GM12875 (cell line): ENCODE measurements around the gene DMRT1.

Source experiments
- H3K4me3 ChIP-seq: one replicate; pipeline ENCODE4 v1.5.1; 2011; ENCODE audit warnings: low read depth, low read length, control low read depth
- TF ChIP-seq, protein P1 (sequence below): IDR thresholded peaks from 2 replicates; pipeline ENCODE4 v1.5.1; 2011; ENCODE audit warnings: low read depth, mild to moderate bottlenecking, control low read depth, inconsistent platforms, low read length, moderate library complexity, borderline replicate concordance; ENCODE audit not compliant: insufficient read depth

Gene DMRT1

DNA sequence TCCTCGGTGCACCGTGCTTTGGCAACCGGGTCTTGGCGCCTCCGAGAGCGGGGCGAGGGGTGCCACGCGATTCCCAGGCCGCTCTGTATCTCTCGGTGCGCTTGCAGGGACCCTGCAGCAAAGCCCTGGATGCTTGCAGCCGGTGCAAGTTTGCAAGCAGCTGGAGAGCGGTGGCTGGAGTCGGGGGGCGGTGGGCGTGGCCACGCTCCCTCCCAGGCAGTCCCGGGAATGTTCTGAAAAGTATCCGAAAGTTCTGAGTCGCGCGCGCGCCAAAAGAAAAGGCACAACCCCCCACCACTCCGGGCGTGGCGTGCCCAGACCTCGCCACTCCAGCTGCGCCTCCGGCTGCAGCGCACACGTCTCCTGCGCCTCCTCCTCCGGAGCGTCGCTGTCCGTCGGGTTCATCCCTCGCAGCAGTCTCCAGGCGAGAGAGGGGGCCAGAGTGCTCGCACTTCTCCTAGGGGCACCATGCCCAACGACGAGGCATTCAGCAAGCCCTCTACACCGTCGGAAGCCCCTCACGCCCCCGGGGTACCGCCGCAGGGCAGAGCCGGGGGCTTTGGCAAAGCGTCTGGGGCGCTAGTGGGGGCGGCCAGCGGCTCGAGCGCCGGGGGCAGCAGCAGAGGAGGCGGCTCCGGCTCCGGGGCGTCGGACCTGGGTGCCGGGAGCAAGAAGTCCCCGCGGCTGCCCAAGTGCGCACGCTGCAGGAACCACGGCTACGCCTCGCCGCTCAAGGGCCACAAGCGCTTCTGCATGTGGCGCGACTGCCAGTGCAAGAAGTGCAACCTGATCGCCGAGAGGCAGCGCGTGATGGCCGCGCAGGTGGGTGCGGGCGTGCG, at the start of gene DMRT1:
TSS of gene DMRT1 (plus strand) at position 327 of the 839 bp plus-strand sequence. CDS start at position 469, 142 bp downstream.
- TF ChIP-seq, protein P1, sequence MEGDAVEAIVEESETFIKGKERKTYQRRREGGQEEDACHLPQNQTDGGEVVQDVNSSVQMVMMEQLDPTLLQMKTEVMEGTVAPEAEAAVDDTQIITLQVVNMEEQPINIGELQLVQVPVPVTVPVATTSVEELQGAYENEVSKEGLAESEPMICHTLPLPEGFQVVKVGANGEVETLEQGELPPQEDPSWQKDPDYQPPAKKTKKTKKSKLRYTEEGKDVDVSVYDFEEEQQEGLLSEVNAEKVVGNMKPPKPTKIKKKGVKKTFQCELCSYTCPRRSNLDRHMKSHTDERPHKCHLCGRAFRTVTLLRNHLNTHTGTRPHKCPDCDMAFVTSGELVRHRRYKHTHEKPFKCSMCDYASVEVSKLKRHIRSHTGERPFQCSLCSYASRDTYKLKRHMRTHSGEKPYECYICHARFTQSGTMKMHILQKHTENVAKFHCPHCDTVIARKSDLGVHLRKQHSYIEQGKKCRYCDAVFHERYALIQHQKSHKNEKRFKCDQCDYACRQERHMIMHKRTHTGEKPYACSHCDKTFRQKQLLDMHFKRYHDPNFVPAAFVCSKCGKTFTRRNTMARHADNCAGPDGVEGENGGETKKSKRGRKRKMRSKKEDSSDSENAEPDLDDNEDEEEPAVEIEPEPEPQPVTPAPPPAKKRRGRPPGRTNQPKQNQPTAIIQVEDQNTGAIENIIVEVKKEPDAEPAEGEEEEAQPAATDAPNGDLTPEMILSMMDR: no peak
- no peak within 1 kb of the TSS for H3K4me3 ChIP-seq

DNA sequence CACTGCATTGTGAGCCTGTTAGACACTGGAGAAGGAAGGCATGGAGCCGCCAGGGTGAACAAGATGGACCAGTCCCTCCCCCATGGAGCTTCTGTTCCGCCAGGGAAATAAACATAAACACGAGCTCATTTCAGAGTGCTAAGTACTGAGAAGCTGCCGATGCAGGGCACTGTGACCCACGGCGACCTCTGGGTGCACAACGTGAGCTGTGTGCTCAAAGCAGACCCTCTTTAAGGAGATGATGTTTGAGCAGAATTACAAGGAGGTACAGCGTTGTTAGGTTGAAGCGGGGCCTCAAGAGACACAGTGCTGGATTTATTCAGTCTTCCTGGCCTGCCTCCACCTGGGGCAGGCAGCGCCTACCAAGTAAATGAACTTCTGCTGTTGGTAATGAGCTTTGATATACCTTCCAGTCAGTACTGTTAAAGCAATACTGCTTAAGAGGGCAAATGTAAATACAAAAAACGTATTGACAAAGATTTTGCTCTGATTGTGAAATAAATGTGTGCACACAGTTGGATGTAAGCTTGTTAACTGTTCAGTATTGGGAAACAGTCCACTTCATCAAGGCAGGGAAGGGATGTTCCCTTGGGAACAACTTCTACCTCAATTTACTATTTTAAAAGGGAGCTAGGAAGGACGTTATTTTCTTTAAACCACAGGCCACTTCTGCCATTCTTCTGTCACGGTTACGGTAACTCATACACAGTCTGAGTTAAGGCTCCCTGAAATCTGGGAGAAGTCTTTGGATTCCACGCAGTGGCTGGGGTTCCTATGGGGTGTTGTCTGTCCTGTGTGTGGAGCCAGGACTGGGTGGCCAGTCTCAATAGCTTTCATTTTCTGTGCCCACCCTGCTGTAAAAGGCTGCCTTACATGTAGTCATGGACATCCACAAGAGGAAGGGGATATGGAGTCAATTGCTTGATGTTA, 48.9 kb upstream of the DMRT1 start:
- TF ChIP-seq, protein P1: no peak
- no peak overlapping the region for H3K4me3 ChIP-seq

DNA sequence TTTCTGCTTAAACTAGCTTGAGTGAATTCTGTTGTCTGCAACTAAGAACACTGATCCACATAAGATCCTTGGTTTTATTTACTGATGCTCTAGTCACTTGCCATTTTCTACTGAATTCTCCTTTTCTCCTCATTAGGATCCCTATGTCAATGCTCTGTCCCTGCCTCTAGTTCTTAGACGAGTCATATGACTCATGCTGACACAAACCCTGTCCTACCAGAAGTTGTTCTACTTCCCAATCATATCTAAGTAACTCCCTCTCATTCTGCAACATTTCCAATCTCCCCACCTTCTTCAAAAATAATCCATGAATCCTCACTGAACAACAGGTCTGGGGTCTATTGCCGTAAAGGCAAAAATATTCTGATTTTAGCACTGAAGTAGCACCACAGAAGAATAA, 47.1 kb upstream of the DMRT1 start:
- TF ChIP-seq, protein P1: no peak
- H3K4me3 ChIP-seq: no peak overlapping the region

DNA sequence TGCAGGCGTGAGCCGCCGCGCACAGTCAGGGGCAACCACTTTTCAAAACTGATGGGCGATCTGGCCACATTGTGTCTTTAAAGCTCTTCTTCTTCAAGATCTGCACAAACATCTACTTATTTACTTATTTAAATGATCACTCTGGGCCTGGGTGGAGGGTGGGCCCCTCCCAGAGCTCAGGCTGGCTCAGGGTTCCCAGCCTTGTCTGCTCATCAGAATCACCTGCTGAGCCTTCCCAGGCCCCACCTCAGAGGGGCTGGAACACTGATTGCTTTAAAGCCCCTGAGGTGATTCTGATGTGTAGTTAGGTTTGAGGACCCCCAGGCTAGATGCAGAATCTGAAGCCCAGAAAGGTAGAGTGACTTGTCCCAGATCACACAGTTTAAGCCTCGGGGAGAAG, 45.6 kb upstream of the DMRT1 start:
- TF ChIP-seq, protein P1: no peak
- no peak overlapping the region for H3K4me3 ChIP-seq

DNA sequence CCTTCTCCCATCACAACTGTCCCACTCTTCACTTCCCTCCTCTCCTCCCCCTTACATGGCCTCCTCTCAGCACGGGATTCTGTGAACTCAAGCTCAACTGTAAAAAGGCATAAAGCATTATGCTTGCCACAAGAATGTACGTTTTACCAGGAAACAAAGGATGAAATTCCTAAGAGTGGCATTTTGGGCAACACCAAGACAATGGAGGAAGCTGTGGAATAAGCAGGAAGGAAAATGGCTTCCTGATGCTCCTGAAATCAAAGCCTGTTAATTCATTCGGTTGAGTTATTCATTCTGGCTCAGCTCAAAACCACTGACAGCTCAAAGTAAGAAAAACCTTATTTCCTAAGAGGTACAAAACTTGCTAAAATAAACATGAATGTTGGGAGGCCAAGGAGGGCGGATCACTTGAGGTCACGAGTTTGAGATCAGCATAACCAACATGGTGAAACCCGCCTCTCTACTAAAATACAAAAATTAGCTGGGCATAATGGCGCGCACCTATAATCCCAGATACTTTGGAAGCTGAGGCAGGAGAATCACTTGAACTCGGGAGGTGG, 40.8 kb upstream of the DMRT1 start:
- TF ChIP-seq, protein P1: no peak
- no peak overlapping the region for H3K4me3 ChIP-seq

DNA sequence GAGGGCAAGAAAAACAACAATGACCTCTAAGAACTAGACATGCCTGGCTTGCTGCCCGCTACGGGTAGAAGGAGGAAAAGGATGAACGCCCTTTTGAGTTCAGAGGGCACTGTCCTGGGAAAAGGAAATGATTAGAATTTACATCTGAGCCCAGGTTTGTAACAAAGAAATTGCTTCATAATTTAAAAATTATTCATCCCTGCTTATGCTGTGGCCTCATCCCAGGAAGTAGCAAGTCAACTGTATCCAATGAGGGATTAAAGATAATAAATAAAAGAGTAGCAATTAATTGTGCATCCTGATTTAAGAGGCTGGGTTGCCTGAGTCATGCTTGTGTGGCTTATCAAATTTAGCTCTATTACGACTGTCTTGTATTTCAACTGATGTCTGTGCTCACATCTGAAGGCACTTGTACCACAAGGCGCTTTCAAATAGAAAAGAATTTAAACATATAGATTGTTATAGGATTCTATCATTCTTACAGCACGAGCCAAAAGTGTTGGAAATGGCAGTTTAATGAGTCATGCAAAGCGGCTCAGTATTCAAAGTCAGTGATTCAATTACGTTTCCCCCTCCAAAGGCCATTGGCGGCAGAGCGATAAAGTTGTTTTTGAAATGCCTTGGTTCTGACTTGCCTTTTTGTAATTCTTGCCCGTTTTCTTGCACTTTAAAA, 40.0 kb upstream of the DMRT1 start:
- no peak overlapping the region for H3K4me3 ChIP-seq
- TF ChIP-seq, protein P1: no peak
